ENCODE data around the gene STEAP4.

Gene STEAP4

GRCh38 chr7:88226886-88227516, 79.7 kb downstream of the STEAP4 start:
- peak; percentile 91 for DNase-seq (ENCODE audit: low read depth, low spot score)
- H3K27ac ChIP-seq = peak overlapping the region; percentile 50

- peak overlapping the region; percentile 50 for H3K27ac ChIP-seq
- DNase-seq (ENCODE audit: low read depth, low spot score) = no peak
These were observed 80.5 kb downstream of the STEAP4 start for GRCh38 chr7:88226201-88226600.

DNA sequence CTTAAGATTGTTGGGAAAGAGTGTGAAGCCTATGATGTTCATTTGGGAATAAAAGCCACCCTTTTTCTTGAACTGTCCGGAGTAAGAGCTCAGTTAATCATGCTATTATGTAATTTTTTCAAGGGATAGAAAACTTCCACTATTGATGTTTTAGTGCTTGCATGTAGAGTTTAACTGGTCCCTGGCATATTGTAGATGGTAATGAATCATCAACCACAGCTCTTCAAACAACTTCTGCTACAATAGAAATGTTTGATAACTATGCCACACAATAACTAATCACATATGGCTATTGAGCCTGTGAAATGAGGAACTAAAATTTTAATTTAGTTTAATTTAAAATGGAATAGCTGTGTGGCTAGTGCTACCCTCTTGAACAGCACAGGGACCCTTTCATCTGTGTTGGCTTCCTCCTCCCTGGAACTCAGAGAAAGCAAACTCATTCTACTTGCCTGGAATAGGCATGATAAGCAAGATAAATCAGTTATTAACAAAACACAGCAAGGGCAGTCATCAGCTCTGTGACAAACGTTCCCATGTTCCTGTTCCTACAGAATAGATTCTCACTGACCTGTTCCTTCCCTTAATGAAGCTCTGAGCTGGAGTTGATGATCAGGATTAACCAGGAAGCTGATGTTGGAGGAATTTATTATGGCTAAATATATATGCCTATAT, 82.0 kb downstream of the STEAP4 start:
- no peak overlapping the region for H3K27ac ChIP-seq
- peak; percentile 51 for DNase-seq (ENCODE audit: low read depth, low spot score)

GRCh38 chr7:88223265-88223664, 83.4 kb downstream of the STEAP4 start:
- H3K27ac ChIP-seq = no peak overlapping the region
- DNase-seq (ENCODE audit: low read depth, low spot score) = no peak
